Fibroblast of lung (primary cell): Measurements from ENCODE around the gene NMT1. TPM values are rescaled to one million over a fixed set of nuclear protein-coding genes. Genes with fewer than 3 reads are reported as not detected.

Source experiments
- DNase-seq, 2 donors: peaks; one replicate each; pipeline versions ENCODE4 v3.0.0 to v3.0.0-alpha.2; 2010; ENCODE audit warnings: low read depth in 2 of 2
- H2AFZ ChIP-seq: 2 replicates; pipeline ENCODE4 v1.5.1; 2012; ENCODE audit warnings: low read length, control low read depth, inconsistent platforms
- H3K27ac ChIP-seq: 2 replicates; pipeline ENCODE4 v1.5.1; 2011; ENCODE audit warnings: low read length, control low read depth; ENCODE audit not compliant: insufficient read depth
- H3K27me3 ChIP-seq: 2 replicates; pipeline ENCODE4 v1.5.1; 2011; ENCODE audit warnings: mild to moderate bottlenecking, low read length; ENCODE audit not compliant: control insufficient read depth, insufficient read depth
- H3K36me3 ChIP-seq: 2 replicates; pipeline ENCODE4 v1.5.1; 2011; ENCODE audit warnings: low read length; ENCODE audit not compliant: control insufficient read depth, insufficient read depth
- H3K4me1 ChIP-seq: 2 replicates; pipeline ENCODE4 v1.5.1; 2011; ENCODE audit warnings: low read length; ENCODE audit not compliant: control insufficient read depth, insufficient read depth; ENCODE audit errors: extremely low read depth
- H3K4me2 ChIP-seq: 2 replicates; pipeline ENCODE4 v1.5.1; 2011; ENCODE audit warnings: low read length, control low read depth; ENCODE audit not compliant: insufficient read depth; ENCODE audit errors: extremely low read depth
- H3K4me3 ChIP-seq, 4 experiments: fragments of 200-600 bp in 1 of 4; sonication (generic) in 1 of 4; replicated peaks in 1 of 4; 2 replicates each; pipeline ENCODE4 v1.5.1; 2011 to 2016; ENCODE audit warnings: low read length in 4 of 4, low read depth in 3 of 4, mild to moderate bottlenecking in 3 of 4, control low read depth in 2 of 4, inconsistent platforms in 1 of 4, mixed read lengths in 1 of 4; ENCODE audit not compliant: insufficient read depth in 1 of 4; ENCODE audit errors: control extremely low read depth in 1 of 4
- H3K79me2 ChIP-seq: 2 replicates; pipeline ENCODE4 v1.5.1; 2012; ENCODE audit warnings: mild to moderate bottlenecking, low read length, inconsistent platforms; ENCODE audit not compliant: control insufficient read depth, insufficient read depth
- H3K9ac ChIP-seq: 2 replicates; pipeline ENCODE4 v1.5.1; 2011; ENCODE audit warnings: mild to moderate bottlenecking, low read length, control low read depth; ENCODE audit not compliant: insufficient read depth
- H3K9me3 ChIP-seq: 2 replicates; pipeline ENCODE4 v1.5.1; 2012; ENCODE audit warnings: low read depth, low read length; ENCODE audit not compliant: control insufficient read depth, insufficient read depth
- H4K20me1 ChIP-seq: 2 replicates; pipeline ENCODE4 v1.5.1; 2011; ENCODE audit warnings: low read length; ENCODE audit not compliant: control insufficient read depth, insufficient read depth; ENCODE audit errors: extremely low read depth
- CTCF ChIP-seq, 2 donors: IDR thresholded peaks in 1 of 2; conservative IDR thresholded peaks in 1 of 2; 1 replicate in 1 of 2; 2 replicates in 1 of 2; pipeline ENCODE4 v1.5.1; 2011 to 2012; ENCODE audit warnings: low read length in 2 of 2, control low read depth in 1 of 2, inconsistent platforms in 1 of 2, low read depth in 1 of 2, mild to moderate bottlenecking in 1 of 2
- EZH2 ChIP-seq: IDR thresholded peaks from 2 replicates; pipeline ENCODE4 v1.5.1; 2012; ENCODE audit warnings: low read length, control low read depth, mild to moderate bottlenecking; ENCODE audit errors: missing control alignments
- polyA plus RNA-seq, 2 donors: library from polyadenylated mRNA; depleted of rRNA in 1 of 2; stranded (reverse) in 1 of 2; unstranded in 1 of 2; fragments of >200 nt; gene quantifications; 2 replicates each; pipeline ENCODE4 v1.2.1, GENCODE V29; 2011 to 2012; ENCODE audit warnings: missing spikeins in 1 of 2
- total RNA-seq: library from RNA; depleted of rRNA; stranded (reverse); fragments of >200 nt; gene quantifications from 2 replicates; pipeline ENCODE4 v1.2.1, GENCODE V29; 2014

NMT1 gene
- total and polyA plus RNA-seq, 2 donors (not counting 1 experiment from before 2014, with no cell fraction given): 46.2 to 124 TPM

GRCh38 chr17:45101883-45102811 is 41.0 kb downstream of the NMT1 start:
- Histone ChIP-seq H2AFZ (no peak overlapping the region), H3K27ac (no peak overlapping the region), H3K36me3 (peaks cover 47% of the 10 kb centered on the region), H4K20me1 (no peaks in the 10 kb centered on the region), H3K9me3 (no peaks in the 10 kb centered on the region), H3K4me3 (no peak overlapping the region), H3K4me1 (peaks cover 3% of the 10 kb centered on the region), H3K27me3 (no peaks in the 10 kb centered on the region), H3K4me2 (no peak overlapping the region), H3K9ac (no peak overlapping the region), H3K79me2 (no peaks in the 10 kb centered on the region)
- TF ChIP-seq CTCF (conservative IDR thresholded peaks at IDR 0.05 in 1 of 2, IDR thresholded peaks at IDR 0.05 in 1 of 2; ENCODE audit: low read depth in 1 of 2, low read length in 2 of 2) (no peak), EZH2 (no peak)
- no peak for DNase-seq

- Histone ChIP-seq H3K4me2 (no peak overlapping the region), H3K9ac (no peak overlapping the region), H2AFZ (no peak overlapping the region), H3K4me3 (no peak overlapping the region), H4K20me1 (no peaks in the 10 kb centered on the region), H3K27ac (no peak overlapping the region), H3K9me3 (no peaks in the 10 kb centered on the region), H3K79me2 (no peaks in the 10 kb centered on the region), H3K4me1 (peaks cover 3% of the 10 kb centered on the region), H3K36me3 (peaks cover 43% of the 10 kb centered on the region), H3K27me3 (no peaks in the 10 kb centered on the region)
- no peak for DNase-seq
- TF ChIP-seq CTCF (conservative IDR thresholded peaks at IDR 0.05 in 1 of 2, IDR thresholded peaks at IDR 0.05 in 1 of 2; ENCODE audit: low read depth in 1 of 2, low read length in 2 of 2): no peak
- no peak for TF ChIP-seq EZH2
Observed at GRCh38 chr17:45102856-45103255, 41.7 kb downstream of the NMT1 start.

GRCh38 chr17:45103269-45103795 is 42.2 kb downstream of the NMT1 start:
- Histone ChIP-seq H3K27me3 (no peaks in the 10 kb centered on the region), H3K4me1 (peaks cover 3% of the 10 kb centered on the region), H3K9ac (no peak overlapping the region), H3K9me3 (no peaks in the 10 kb centered on the region), H3K4me3 (no peak overlapping the region), H3K79me2 (no peaks in the 10 kb centered on the region), H2AFZ (no peak overlapping the region), H3K4me2 (no peak overlapping the region), H3K27ac (no peak overlapping the region), H4K20me1 (no peaks in the 10 kb centered on the region), H3K36me3 (peaks cover 41% of the 10 kb centered on the region)
- no peak for DNase-seq
- no peak for TF ChIP-seq EZH2
- no peak for TF ChIP-seq CTCF (conservative IDR thresholded peaks at IDR 0.05 in 1 of 2, IDR thresholded peaks at IDR 0.05 in 1 of 2; ENCODE audit: low read depth in 1 of 2, low read length in 2 of 2)
